Measurements from ENCODE around the gene UNC93A.

GRCh38 chr6:167311286-167311685, 20.2 kb downstream of the UNC93A start:
- TF ChIP-seq SMC3 (conservative IDR thresholded peaks at IDR 0.05; ENCODE audit: poor library complexity) = peak; percentile 28
- TF ChIP-seq CTCF (IDR thresholded peaks at IDR 0.05; ENCODE audit: poor library complexity, severe bottlenecking) = no peak
- peak; percentile 66 for TF ChIP-seq EP300 (conservative IDR thresholded peaks at IDR 0.05; ENCODE audit: poor library complexity, severe bottlenecking)

Data from neural cell (in vitro differentiated cells).